Esophagus (tissue), 2 donors: ENCODE measurements around the gene PDE6A. TPM values are rescaled to one million over a fixed set of nuclear protein-coding genes. Genes with fewer than 3 reads are reported as not detected.

Experiments
- H3K27ac ChIP-seq, 2 donors: one replicate each; pipeline ENCODE4 v1.5.1; 2013; ENCODE audit warnings: low read depth in 2 of 2, mild to moderate bottlenecking in 2 of 2, inconsistent platforms in 1 of 2, low read length in 1 of 2, moderate library complexity in 1 of 2
- H3K27me3 ChIP-seq, 2 donors: one replicate each; pipeline ENCODE4 v1.6.1; 2013; ENCODE audit warnings: low read length in 2 of 2, control low read depth in 1 of 2, mild to moderate bottlenecking in 1 of 2; ENCODE audit not compliant: insufficient read depth in 2 of 2, control insufficient read depth in 1 of 2
- H3K36me3 ChIP-seq, 2 donors: one replicate each; pipeline ENCODE4 v1.6.1; 2013; ENCODE audit warnings: low read length in 1 of 2; ENCODE audit not compliant: control insufficient read depth in 2 of 2, insufficient read depth in 2 of 2
- H3K4me1 ChIP-seq, 2 donors: one replicate each; pipeline ENCODE4 v1.6.1; 2013; ENCODE audit warnings: low read length in 1 of 2; ENCODE audit not compliant: control insufficient read depth in 2 of 2, insufficient read depth in 2 of 2
- H3K4me3 ChIP-seq, 2 donors: one replicate each; pipeline ENCODE4 v1.5.1; 2013; ENCODE audit warnings: low read length in 2 of 2, mild to moderate bottlenecking in 2 of 2, low read depth in 1 of 2, moderate library complexity in 1 of 2
- H3K9me3 ChIP-seq, 2 donors: one replicate each; pipeline ENCODE4 v1.6.1; 2013; ENCODE audit warnings: mild to moderate bottlenecking in 2 of 2, low read depth in 1 of 2, low read length in 1 of 2, moderate library complexity in 1 of 2; ENCODE audit not compliant: control insufficient read depth in 2 of 2, insufficient read depth in 1 of 2
- WGBS, 2 donors: extraction: QIAGEN DNeasy Blood & Tissue Kit; methylation state at CpG; one replicate each; pipeline ENCODE4 v1.1.7; 2013; 5-methylcytosine and 5-hydroxymethylcytosine counted together
- polyA plus RNA-seq, 2 donors: library from polyadenylated mRNA; stranded (reverse); fragments of 200-250 nt; gene quantifications; one replicate each; pipeline ENCODE4 v1.2.3, GENCODE V29; 2013
- donor health status: healthy with polysubstance abuse.
- donor health status: Bipolar disorder and iron deficiency.

Gene PDE6A
- polyA plus RNA-seq, 2 donors, result 1.0 to 1.5 TPM

- no peak overlapping the region for H3K27ac ChIP-seq
- no peaks in the 10 kb centered on the region for H3K27me3 ChIP-seq
- no peaks in the 10 kb centered on the region for H3K36me3 ChIP-seq
- 74 to 79% methylated on average over 25 of the region's 25 CpGs for WGBS, 2 donors
- no peaks in the 10 kb centered on the region for H3K9me3 ChIP-seq
- H3K4me1 ChIP-seq, result no peaks in the 10 kb centered on the region
- H3K4me3 ChIP-seq, result no peak overlapping the region
Measured at GRCh38 chr5:149932445-149933350, 11.9 kb downstream of the PDE6A start.

GRCh38 chr5:149931992-149932436 is 12.6 kb downstream of the PDE6A start:
- H3K9me3 ChIP-seq, result no peaks in the 10 kb centered on the region
- 84 to 85% methylated on average over 14 of the region's 14 CpGs for WGBS, 2 donors
- no peaks in the 10 kb centered on the region for H3K36me3 ChIP-seq
- no peaks in the 10 kb centered on the region for H3K27me3 ChIP-seq
- no peaks in the 10 kb centered on the region for H3K4me1 ChIP-seq
- H3K27ac ChIP-seq, result no peak overlapping the region
- no peak overlapping the region for H3K4me3 ChIP-seq

GRCh38 chr5:149930749-149931574 is 13.6 kb downstream of the PDE6A start:
- 66 to 68% methylated on average over 7 of the region's 7 CpGs for whole genome bisulfite sequencing, 2 donors
- Histone ChIP-seq H3K9me3 (no peaks in the 10 kb centered on the region), H3K4me1 (no peaks in the 10 kb centered on the region), H3K27me3 (no peaks in the 10 kb centered on the region), H3K4me3 (no peak overlapping the region), H3K36me3 (no peaks in the 10 kb centered on the region), H3K27ac (no peak overlapping the region)

GRCh38 chr5:149930043-149930748 is 14.4 kb downstream of the PDE6A start:
- H3K4me1 ChIP-seq, result no peaks in the 10 kb centered on the region
- H3K27me3 ChIP-seq, result no peaks in the 10 kb centered on the region
- no peak overlapping the region for H3K27ac ChIP-seq
- WGBS, 2 donors, result 63 to 73% methylated on average over 6 of the region's 6 CpGs
- no peak overlapping the region for H3K4me3 ChIP-seq
- H3K9me3 ChIP-seq, result no peaks in the 10 kb centered on the region
- H3K36me3 ChIP-seq, result no peaks in the 10 kb centered on the region

- 80 to 81% methylated on average over 5 of the region's 5 CpGs for WGBS, 2 donors
- H3K27me3 ChIP-seq, result no peaks in the 10 kb centered on the region
Measured at GRCh38 chr5:149924486-149924885, 20.1 kb downstream of the PDE6A start.

GRCh38 chr5:149922950-149923349 is 21.6 kb downstream of the PDE6A start:
- 65 to 72% methylated on average over 6 of the region's 6 CpGs for WGBS, 2 donors
- Histone ChIP-seq H3K4me1 (no peaks in the 10 kb centered on the region), H3K36me3 (no peaks in the 10 kb centered on the region), H3K27ac (no peak overlapping the region), H3K4me3 (no peak overlapping the region), H3K27me3 (no peaks in the 10 kb centered on the region), H3K9me3 (no peaks in the 10 kb centered on the region)

More at GRCh38 chr5:149924486-149924885, 20.1 kb downstream of the PDE6A start:
- Histone ChIP-seq H3K4me1 (no peaks in the 10 kb centered on the region), H3K27ac (no peak overlapping the region), H3K4me3 (no peak overlapping the region), H3K9me3 (no peaks in the 10 kb centered on the region), H3K36me3 (no peaks in the 10 kb centered on the region)

- H3K36me3 ChIP-seq, result no peaks in the 10 kb centered on the region
- no peak overlapping the region for H3K27ac ChIP-seq
- H3K9me3 ChIP-seq, result no peaks in the 10 kb centered on the region
- no peaks in the 10 kb centered on the region for H3K27me3 ChIP-seq
- H3K4me3 ChIP-seq, result no peak overlapping the region
- WGBS, 2 donors, result 91 to 92% methylated on average over 3 of the region's 3 CpGs
- H3K4me1 ChIP-seq, result no peaks in the 10 kb centered on the region
Measured at GRCh38 chr5:149921597-149921996, 23.0 kb downstream of the PDE6A start.

GRCh38 chr5:149917073-149917676 is 27.4 kb downstream of the PDE6A start:
- H3K4me1 ChIP-seq, result peaks cover 0 to 4% of the 10 kb centered on the region in 2 donors
- H3K27ac ChIP-seq, result no peak overlapping the region
- WGBS, 2 donors, result 79 to 87% methylated on average over 6 of the region's 6 CpGs

More at GRCh38 chr5:149917073-149917676, 27.4 kb downstream of the PDE6A start:
- Histone ChIP-seq H3K9me3 (no peaks in the 10 kb centered on the region), H3K36me3 (no peaks in the 10 kb centered on the region), H3K27me3 (no peaks in the 10 kb centered on the region), H3K4me3 (no peak overlapping the region)
